Neural progenitor cell (in vitro differentiated cells): ENCODE data around the gene AK8. TPM values are rescaled to one million over a fixed set of nuclear protein-coding genes. Genes with fewer than 3 reads are reported as not detected.

Experiments
- DNase-seq: peaks from one replicate; pipeline ENCODE4 v3.0.0-alpha.2; 2016; ENCODE audit warnings: low spot score
- H2AFZ ChIP-seq: fragments of 200-600 bp; sonication (generic); replicated peaks from 2 replicates; pipeline ENCODE4 v1.6.1; 2016; ENCODE audit warnings: antibody characterized with exemption
- H3F3A ChIP-seq: fragments of 200-600 bp; sonication (generic); 2 replicates; pipeline ENCODE4 v1.6.1; 2016; ENCODE audit warnings: antibody characterized with exemption, low read depth
- H3K27ac ChIP-seq: fragments of 200-600 bp; sonication (generic); 2 replicates; pipeline ENCODE4 v1.5.1; 2016; ENCODE audit warnings: mild to moderate bottlenecking
- H3K27me3 ChIP-seq: fragments of 200-600 bp; sonication (generic); 2 replicates; pipeline ENCODE4 v1.6.1; 2016; ENCODE audit warnings: mild to moderate bottlenecking, moderate library complexity
- H3K36me3 ChIP-seq: fragments of 200-600 bp; sonication (generic); 2 replicates; pipeline ENCODE4 v1.5.1; 2016
- H3K4me1 ChIP-seq: fragments of 200-600 bp; sonication (generic); 2 replicates; pipeline ENCODE4 v1.6.1; 2016; ENCODE audit warnings: mixed run types
- H3K4me2 ChIP-seq: fragments of 200-600 bp; sonication (generic); 2 replicates; pipeline ENCODE4 v1.6.1; 2016
- H3K4me3 ChIP-seq: fragments of 200-600 bp; sonication (generic); 2 replicates; pipeline ENCODE4 v1.5.1; 2016
- H3K79me2 ChIP-seq: fragments of 200-600 bp; sonication (generic); 2 replicates; pipeline ENCODE4 v1.6.1; 2016; ENCODE audit warnings: low read depth
- H3K9ac ChIP-seq: fragments of 200-600 bp; sonication (generic); 2 replicates; pipeline ENCODE4 v1.6.1; 2016
- H3K9me3 ChIP-seq: fragments of 200-600 bp; sonication (generic); 2 replicates; pipeline ENCODE4 v1.5.1; 2016; ENCODE audit warnings: low read depth
- H4K20me1 ChIP-seq: fragments of 200-600 bp; sonication (generic); 2 replicates; pipeline ENCODE4 v1.6.1; 2016; ENCODE audit warnings: low read depth
- H3K27ac Mint-ChIP-seq: 3 replicates; pipeline ENCODE4 v1.8.0; 2021; ENCODE audit warnings: mixed read lengths
- H3K27me3 Mint-ChIP-seq: 2 replicates; pipeline ENCODE4 v1.8.0; 2022; ENCODE audit warnings: low read depth, mild to moderate bottlenecking, inconsistent platforms, moderate library complexity, mixed read lengths; ENCODE audit not compliant: insufficient read depth
- H3K36me3 Mint-ChIP-seq: 3 replicates; pipeline ENCODE4 v1.8.0; 2021; ENCODE audit warnings: mixed read lengths
- H3K4me1 Mint-ChIP-seq: 3 replicates; pipeline ENCODE4 v1.8.0; 2021; ENCODE audit warnings: mixed read lengths
- H3K4me3 Mint-ChIP-seq: 3 replicates; pipeline ENCODE4 v1.8.0; 2021; ENCODE audit warnings: mild to moderate bottlenecking, moderate library complexity, mixed read lengths
- H3K9me3 Mint-ChIP-seq: 3 replicates; pipeline ENCODE4 v1.8.0; 2020; ENCODE audit warnings: mixed read lengths
- EZH2 ChIP-seq: fragments of 200-600 bp; sonication (generic); IDR thresholded peaks from 2 replicates; pipeline ENCODE4 v1.6.1; 2017; ENCODE audit warnings: antibody characterized with exemption, mild to moderate bottlenecking, moderate library complexity
- EZH2phosphoT487 ChIP-seq: fragments of 200-600 bp; sonication (generic); IDR thresholded peaks from 2 replicates; pipeline ENCODE4 v1.6.1; 2017; ENCODE audit warnings: antibody characterized with exemption
- total RNA-seq: library from RNA; depleted of rRNA; stranded (reverse); fragments of >200 nt; gene quantifications from 2 replicates; pipeline ENCODE4 v1.2.3, GENCODE V29; 2015; ENCODE audit warnings: low replicate concordance
- TF ChIP-seq, protein P1 (sequence below): fragments of 200-600 bp; sonication (generic); IDR thresholded peaks from 2 replicates; pipeline ENCODE4 v1.5.1; 2017; ENCODE audit warnings: antibody characterized with exemption, mild to moderate bottlenecking

AK8 gene
- total RNA-seq, 1 donor from 2014 or later = 0.43 TPM

DNA sequence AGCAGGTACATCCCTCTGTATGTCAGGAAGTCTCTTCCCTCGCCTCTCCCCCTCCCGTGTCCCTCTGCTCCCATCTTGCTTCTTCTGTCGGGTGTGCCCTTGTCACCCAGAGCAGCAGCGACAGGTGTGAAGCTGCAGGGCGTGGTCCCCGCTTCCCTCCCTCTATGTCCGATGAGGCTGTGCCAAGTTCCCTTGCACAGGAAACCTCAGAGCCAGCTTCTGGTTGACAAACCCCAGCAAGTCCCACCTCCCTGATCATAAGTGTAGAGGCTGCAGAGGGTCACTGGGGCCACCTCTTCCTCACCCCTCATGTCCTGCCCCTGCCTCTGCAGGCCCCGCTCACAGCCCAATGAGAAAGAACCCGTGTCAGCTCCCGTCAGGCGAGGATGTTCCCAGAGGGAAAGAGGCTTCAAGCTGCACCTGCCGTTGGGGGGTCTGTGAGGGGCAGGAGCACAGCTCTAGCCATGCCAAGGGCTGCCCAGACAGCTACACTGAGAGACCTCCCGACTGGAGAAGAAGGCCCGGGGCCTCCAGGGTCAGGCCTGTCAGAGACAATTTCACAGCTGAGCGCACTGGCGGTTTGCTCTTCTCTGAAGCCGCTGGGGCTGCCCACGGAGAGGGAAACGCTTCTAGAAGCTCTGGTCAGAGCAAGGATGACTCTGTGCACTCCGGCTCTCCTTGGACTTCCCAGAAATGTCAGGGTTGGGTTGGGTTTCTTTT is 73.3 kb downstream of the AK8 start:
- H2AFZ ChIP-seq = no peak overlapping the region
- H3K4me3 ChIP-seq = no peak overlapping the region
- no peaks in the 10 kb centered on the region for H3K79me2 ChIP-seq
- H3K27me3 Mint-ChIP-seq = peaks cover 12% of the 10 kb centered on the region
- no peak overlapping the region for H3K4me2 ChIP-seq
- no peak overlapping the region for H3K9ac ChIP-seq
- H3K4me1 ChIP-seq = peaks cover 11% of the 10 kb centered on the region
- no peaks in the 10 kb centered on the region for H4K20me1 ChIP-seq
- H3K36me3 ChIP-seq = no peaks in the 10 kb centered on the region
- peak overlapping the region; percentile 85 for H3K27ac Mint-ChIP-seq
- H3K9me3 ChIP-seq = no peaks in the 10 kb centered on the region
- no peak overlapping the region for H3K27ac ChIP-seq
- TF ChIP-seq EZH2phosphoT487 (no peak), EZH2 (no peak)
- TF ChIP-seq, protein P1, sequence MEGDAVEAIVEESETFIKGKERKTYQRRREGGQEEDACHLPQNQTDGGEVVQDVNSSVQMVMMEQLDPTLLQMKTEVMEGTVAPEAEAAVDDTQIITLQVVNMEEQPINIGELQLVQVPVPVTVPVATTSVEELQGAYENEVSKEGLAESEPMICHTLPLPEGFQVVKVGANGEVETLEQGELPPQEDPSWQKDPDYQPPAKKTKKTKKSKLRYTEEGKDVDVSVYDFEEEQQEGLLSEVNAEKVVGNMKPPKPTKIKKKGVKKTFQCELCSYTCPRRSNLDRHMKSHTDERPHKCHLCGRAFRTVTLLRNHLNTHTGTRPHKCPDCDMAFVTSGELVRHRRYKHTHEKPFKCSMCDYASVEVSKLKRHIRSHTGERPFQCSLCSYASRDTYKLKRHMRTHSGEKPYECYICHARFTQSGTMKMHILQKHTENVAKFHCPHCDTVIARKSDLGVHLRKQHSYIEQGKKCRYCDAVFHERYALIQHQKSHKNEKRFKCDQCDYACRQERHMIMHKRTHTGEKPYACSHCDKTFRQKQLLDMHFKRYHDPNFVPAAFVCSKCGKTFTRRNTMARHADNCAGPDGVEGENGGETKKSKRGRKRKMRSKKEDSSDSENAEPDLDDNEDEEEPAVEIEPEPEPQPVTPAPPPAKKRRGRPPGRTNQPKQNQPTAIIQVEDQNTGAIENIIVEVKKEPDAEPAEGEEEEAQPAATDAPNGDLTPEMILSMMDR = no peak
- H3K9me3 Mint-ChIP-seq = no peaks in the 10 kb centered on the region
- H3K27me3 ChIP-seq = peaks cover 3% of the 10 kb centered on the region
- H3F3A ChIP-seq = no peaks in the 10 kb centered on the region
- DNase-seq = peak; percentile 80
- H3K36me3 Mint-ChIP-seq = peaks cover 1% of the 10 kb centered on the region
- peaks cover 44% of the 10 kb centered on the region for H3K4me1 Mint-ChIP-seq
- no peak overlapping the region for H3K4me3 Mint-ChIP-seq

DNA sequence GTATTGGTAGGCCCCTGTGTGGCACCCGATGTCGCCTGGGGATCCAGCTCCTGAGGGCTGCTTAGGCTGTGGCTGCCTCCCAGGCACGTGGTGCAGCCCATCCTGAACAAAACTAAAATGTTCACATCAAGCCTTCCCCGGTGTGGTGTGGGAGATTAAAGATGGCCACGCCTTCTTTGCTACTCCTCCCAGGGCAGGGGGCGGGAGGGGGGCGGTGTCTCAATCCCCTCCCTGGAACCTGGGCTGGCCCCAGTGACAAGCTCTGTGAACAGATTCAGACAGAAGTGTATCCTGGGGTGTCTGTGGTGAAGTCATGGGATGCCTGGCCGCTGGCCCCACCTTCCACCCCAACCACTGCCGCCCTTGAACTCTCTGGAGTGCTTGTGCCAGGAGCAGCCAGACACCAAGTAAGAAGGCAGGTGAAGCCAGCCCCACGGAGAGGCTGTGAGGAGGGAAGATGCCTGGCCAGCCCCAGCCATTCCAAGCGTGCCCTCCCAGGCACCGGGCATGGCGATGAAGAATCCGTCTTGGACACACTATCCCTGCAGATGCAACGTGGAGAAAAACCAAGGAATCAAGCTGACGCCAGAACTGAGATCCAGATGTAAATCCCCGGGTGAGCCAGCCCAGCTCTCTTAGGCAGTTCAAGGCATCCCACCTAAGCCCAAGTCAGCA is 75.8 kb downstream of the AK8 start:
- H3K27me3 ChIP-seq = peaks cover 28% of the 10 kb centered on the region
- H3F3A ChIP-seq = no peaks in the 10 kb centered on the region
- H3K4me2 ChIP-seq = no peak overlapping the region
- TF ChIP-seq EZH2 (no peak), EZH2phosphoT487 (no peak)
- TF ChIP-seq, protein P1 = no peak
- peaks cover 46% of the 10 kb centered on the region for H3K4me1 Mint-ChIP-seq
- no peaks in the 10 kb centered on the region for H3K9me3 Mint-ChIP-seq
- no peaks in the 10 kb centered on the region for H3K36me3 ChIP-seq
- H3K36me3 Mint-ChIP-seq = peaks cover 1% of the 10 kb centered on the region
- peak; percentile 29 for DNase-seq
- H3K27me3 Mint-ChIP-seq = peaks cover 18% of the 10 kb centered on the region
- H3K9ac ChIP-seq = no peak overlapping the region
- H2AFZ ChIP-seq = no peak overlapping the region
- H3K4me3 Mint-ChIP-seq = no peak overlapping the region
- H3K4me3 ChIP-seq = no peak overlapping the region
- no peak overlapping the region for H3K27ac ChIP-seq
- no peaks in the 10 kb centered on the region for H3K79me2 ChIP-seq
- peaks cover 11% of the 10 kb centered on the region for H3K4me1 ChIP-seq
- H3K27ac Mint-ChIP-seq = no peak overlapping the region
- H3K9me3 ChIP-seq = no peaks in the 10 kb centered on the region
- no peaks in the 10 kb centered on the region for H4K20me1 ChIP-seq

DNA sequence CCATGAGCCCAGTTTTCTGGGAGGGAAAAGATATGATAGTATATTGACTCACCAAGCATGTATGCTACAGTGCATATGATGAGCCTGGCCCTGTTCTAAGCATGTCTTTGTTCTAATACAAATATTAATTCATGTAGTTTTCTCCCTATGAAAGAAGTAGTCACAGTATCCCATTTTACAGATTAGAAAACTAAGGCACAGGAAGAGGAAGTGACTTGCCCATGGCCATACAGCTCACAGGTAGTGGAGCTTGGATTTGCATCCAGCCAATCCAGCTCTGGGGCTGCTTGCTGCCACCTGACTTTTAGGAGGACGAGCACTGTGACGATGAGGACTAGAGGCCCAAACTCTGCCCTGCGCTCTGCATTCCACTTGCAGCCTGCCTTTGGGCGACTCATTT is 76.4 kb downstream of the AK8 start:
- no peak overlapping the region for H3K4me3 Mint-ChIP-seq
- Histone ChIP-seq H2AFZ (no peak overlapping the region), H3K9ac (no peak overlapping the region), H3K9me3 (no peaks in the 10 kb centered on the region), H3K27me3 (peaks cover 34% of the 10 kb centered on the region), H3K4me2 (no peak overlapping the region), H3K4me1 (peaks cover 11% of the 10 kb centered on the region), H3K79me2 (no peaks in the 10 kb centered on the region), H4K20me1 (no peaks in the 10 kb centered on the region), H3K36me3 (no peaks in the 10 kb centered on the region), H3F3A (no peaks in the 10 kb centered on the region), H3K4me3 (no peak overlapping the region), H3K27ac (no peak overlapping the region)
- H3K27ac Mint-ChIP-seq = no peak overlapping the region
- no peak for DNase-seq
- peaks cover 20% of the 10 kb centered on the region for H3K27me3 Mint-ChIP-seq
- H3K4me1 Mint-ChIP-seq = peaks cover 44% of the 10 kb centered on the region
- no peaks in the 10 kb centered on the region for H3K9me3 Mint-ChIP-seq
- peaks cover 1% of the 10 kb centered on the region for H3K36me3 Mint-ChIP-seq
- TF ChIP-seq EZH2phosphoT487 (no peak), EZH2 (no peak)
